GM12878 (cell line): ENCODE results near the gene RPUSD1. TPM values are rescaled to one million over a fixed set of nuclear protein-coding genes. Genes with fewer than 3 reads are reported as not detected.

Source experiments
- ETV6 ChIP-seq, 2 experiments: fragments of 450-650 bp in 1 of 2; IDR thresholded peaks in 1 of 2; conservative IDR thresholded peaks in 1 of 2; 2 replicates each; pipeline ENCODE4 v1.6.1; 2014; ENCODE audit warnings: antibody characterized with exemption in 1 of 2, borderline replicate concordance in 1 of 2, low read depth in 1 of 2, mild to moderate bottlenecking in 1 of 2, moderate library complexity in 1 of 2
- FOXK2 ChIP-seq: fragments of 450-650 bp; IDR thresholded peaks from 2 replicates; pipeline ENCODE4 v1.6.1; 2017; ENCODE audit warnings: mild to moderate bottlenecking, moderate library complexity
- IKZF2 ChIP-seq, 2 experiments: fragments of 450-650 bp; IDR thresholded peaks; 2 replicates each; pipeline ENCODE4 v1.6.1; 2017; ENCODE audit warnings: mild to moderate bottlenecking in 2 of 2, moderate library complexity in 2 of 2
- IRF4 ChIP-seq: IDR thresholded peaks from 2 replicates; pipeline ENCODE4 v1.6.1; 2011; ENCODE audit warnings: low read depth, low read length
- KDM1A ChIP-seq: fragments of 200-600 bp; sonication (generic); IDR thresholded peaks from 2 replicates; pipeline ENCODE4 v1.6.1; 2016; ENCODE audit warnings: borderline replicate concordance
- MEF2A ChIP-seq: IDR thresholded peaks from 2 replicates; pipeline ENCODE4 v1.6.1; 2011; ENCODE audit warnings: low read depth, mild to moderate bottlenecking, low read length, moderate library complexity; ENCODE audit not compliant: insufficient read depth
- MYC ChIP-seq: IDR thresholded peaks from 2 replicates; pipeline ENCODE4 v1.6.1; 2011; ENCODE audit warnings: mild to moderate bottlenecking, low read length, moderate library complexity, inconsistent platforms; ENCODE audit not compliant: insufficient read depth, insufficient replicate concordance, insufficient read length, severe bottlenecking
- NFYA ChIP-seq: IDR thresholded peaks from 2 replicates; pipeline ENCODE4 v1.6.1; 2011; ENCODE audit warnings: low read depth, mild to moderate bottlenecking, low read length, improper control_type of control experiment, borderline replicate concordance
- NR2C2 ChIP-seq: IDR thresholded peaks from 2 replicates; pipeline ENCODE4 v1.6.1; 2011; ENCODE audit warnings: borderline replicate concordance, low read depth; ENCODE audit not compliant: control insufficient read depth, insufficient read length
- NR2F1 ChIP-seq: fragments of 450-650 bp; conservative IDR thresholded peaks from 2 replicates; pipeline ENCODE4 v1.6.1; 2017; ENCODE audit warnings: mild to moderate bottlenecking
- RELB ChIP-seq: fragments of 450-650 bp; IDR thresholded peaks from 2 replicates; pipeline ENCODE4 v1.6.1; 2017; ENCODE audit warnings: low read depth, mild to moderate bottlenecking, moderate library complexity
- TCF7 ChIP-seq: IDR thresholded peaks from 2 replicates; pipeline ENCODE4 v1.6.1; 2014; ENCODE audit warnings: antibody characterized with exemption, borderline replicate concordance
- USF1 ChIP-seq: IDR thresholded peaks from 2 replicates; pipeline ENCODE4 v1.6.1; 2011; ENCODE audit warnings: borderline replicate concordance, low read depth, mild to moderate bottlenecking, moderate library complexity, mixed read lengths, low read length; ENCODE audit not compliant: insufficient read depth; ENCODE audit errors: extremely low read length
- ZNF24 ChIP-seq: fragments of 450-650 bp; IDR thresholded peaks from 2 replicates; pipeline ENCODE4 v1.6.1; 2017; ENCODE audit warnings: antibody characterized with exemption, mild to moderate bottlenecking
- ZNF384 ChIP-seq: IDR thresholded peaks from 2 replicates; pipeline ENCODE4 v1.6.1; 2012; ENCODE audit warnings: low read depth, mild to moderate bottlenecking, low read length, improper control_type of control experiment, borderline replicate concordance
- ZSCAN29 ChIP-seq: fragments of 450-650 bp; IDR thresholded peaks from 2 replicates; pipeline ENCODE4 v1.6.1; 2017; ENCODE audit warnings: mild to moderate bottlenecking, moderate library complexity
- ZZZ3 ChIP-seq: IDR thresholded peaks from 2 replicates; pipeline ENCODE4 v1.6.1; 2011; ENCODE audit warnings: low read depth; ENCODE audit not compliant: control insufficient read depth, insufficient read length
- polyA plus RNA-seq, 11 experiments: library from polyadenylated mRNA; depleted of rRNA in 4 of 11; unstranded in 6 of 11; stranded (reverse) in 5 of 11; fragments of >200 nt; fragmentation: Nextera tagmentation in 4 of 11; fragmentation: Illumina TruSeq in 1 of 11; extraction: Ambion mirVana in 4 of 11; extraction: Trizol in 1 of 11; gene quantifications; 1 replicate in 1 of 11; 2 replicates in 10 of 11; pipeline versions ENCODE4 v1.2.1 to v1.2.3, GENCODE V29; 2011 to 2016; ENCODE audit warnings: inconsistent platforms in 2 of 11, missing spikeins in 2 of 11, low read depth in 1 of 11
- total RNA-seq, 4 experiments: library from RNA; depleted of rRNA in 3 of 4; stranded (reverse); fragments of >200 nt in 3 of 4; fragmentation: Illumina TruSeq in 1 of 4; extraction: Trizol in 1 of 4; gene quantifications; 2 replicates each; pipeline versions ENCODE4 v1.2.1 to v1.2.3, GENCODE V29; 2013 to 2021
- TF ChIP-seq, protein P1 (sequence below): fragments of 450-650 bp; IDR thresholded peaks from 2 replicates; pipeline ENCODE4 v1.6.1; 2016; ENCODE audit warnings: mild to moderate bottlenecking
- TF ChIP-seq, protein P2 (sequence below): IDR thresholded peaks from 2 replicates; pipeline ENCODE4 v1.6.1; 2012; ENCODE audit warnings: low read length, inconsistent platforms
- TF ChIP-seq, protein P3 (sequence below): fragments of 450-650 bp; IDR thresholded peaks from 2 replicates; pipeline ENCODE4 v1.6.1; 2017; ENCODE audit warnings: mild to moderate bottlenecking, moderate library complexity

RPUSD1 gene
- total and polyA plus RNA-seq, 10 of the 15 experiments (the other 5 are each of a cell fraction or from before 2014, with no cell fraction given): 0.55 to 49.9 (median 21.1) TPM

DNA sequence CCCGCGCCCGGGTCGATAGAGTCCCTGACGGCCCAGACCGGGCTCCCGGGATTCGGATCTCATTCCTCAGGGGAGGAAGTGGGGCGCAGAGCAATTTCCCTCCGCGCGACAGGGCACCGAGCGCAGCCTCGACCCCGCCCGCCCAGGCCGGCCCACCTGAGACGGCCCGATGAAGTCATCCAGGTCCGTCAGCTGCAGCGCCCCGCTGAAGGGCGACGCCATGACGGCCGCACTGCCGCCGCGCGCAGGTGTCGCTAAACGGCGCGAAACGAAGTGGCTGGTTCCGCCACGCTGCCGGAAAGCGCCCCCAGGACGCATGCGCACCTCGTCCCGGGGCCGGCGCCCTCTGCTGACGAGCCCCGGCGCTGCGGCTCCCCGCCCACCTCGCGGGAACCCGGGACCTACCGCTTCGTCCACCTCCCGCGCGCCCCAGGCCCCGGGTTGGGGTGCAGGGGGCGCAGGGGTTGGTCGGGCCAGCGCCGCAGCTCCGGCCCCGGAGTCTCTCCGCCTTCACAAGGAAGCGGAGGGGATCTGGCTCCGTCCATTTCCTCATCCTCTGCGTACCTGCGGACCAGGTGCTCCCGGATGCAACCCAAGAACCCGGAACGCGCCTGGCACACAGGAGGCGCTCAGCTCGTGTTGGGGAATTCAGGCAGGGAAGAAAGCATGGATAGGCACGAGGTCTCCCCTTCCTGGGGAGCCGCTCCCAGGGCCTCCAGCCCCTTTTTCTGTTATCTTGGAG is 47.2 kb downstream of the RPUSD1 start, which contains the start of gene CIAO3 (continued):
- TF ChIP-seq IRF4 (no peak), ZNF24 (peak; percentile 67; the same call in 1 of the 2 replicates), ZNF384 (no peak), MYC (peak; percentile 49), TCF7 (no peak), USF1 (no peak), FOXK2 (no peak), NFYA (no peak), KDM1A (no peak), ZZZ3 (no peak), NR2F1 (no peak; the same call in 1 of the 2 replicates), MEF2A (no peak), ETV6 (conservative IDR thresholded peaks at IDR 0.05 in 1 of 2, IDR thresholded peaks at IDR 0.05 in 1 of 2; ENCODE audit: borderline replicate concordance in 1 of 2, low read depth in 1 of 2) (no peak), ZSCAN29 (0 out of 2 replicates have a peak, but pooled peaks have one; percentile 29), IKZF2 (IDR thresholded peaks at IDR 0.05) (no peak; a peak in 1 of 4 replicates), RELB (peak; percentile 46; the same call in 1 of the 2 replicates), NR2C2 (no peak)
- TF ChIP-seq, protein P1, sequence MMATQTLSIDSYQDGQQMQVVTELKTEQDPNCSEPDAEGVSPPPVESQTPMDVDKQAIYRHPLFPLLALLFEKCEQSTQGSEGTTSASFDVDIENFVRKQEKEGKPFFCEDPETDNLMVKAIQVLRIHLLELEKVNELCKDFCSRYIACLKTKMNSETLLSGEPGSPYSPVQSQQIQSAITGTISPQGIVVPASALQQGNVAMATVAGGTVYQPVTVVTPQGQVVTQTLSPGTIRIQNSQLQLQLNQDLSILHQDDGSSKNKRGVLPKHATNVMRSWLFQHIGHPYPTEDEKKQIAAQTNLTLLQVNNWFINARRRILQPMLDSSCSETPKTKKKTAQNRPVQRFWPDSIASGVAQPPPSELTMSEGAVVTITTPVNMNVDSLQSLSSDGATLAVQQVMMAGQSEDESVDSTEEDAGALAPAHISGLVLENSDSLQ: peak; percentile 66
- TF ChIP-seq, protein P2, sequence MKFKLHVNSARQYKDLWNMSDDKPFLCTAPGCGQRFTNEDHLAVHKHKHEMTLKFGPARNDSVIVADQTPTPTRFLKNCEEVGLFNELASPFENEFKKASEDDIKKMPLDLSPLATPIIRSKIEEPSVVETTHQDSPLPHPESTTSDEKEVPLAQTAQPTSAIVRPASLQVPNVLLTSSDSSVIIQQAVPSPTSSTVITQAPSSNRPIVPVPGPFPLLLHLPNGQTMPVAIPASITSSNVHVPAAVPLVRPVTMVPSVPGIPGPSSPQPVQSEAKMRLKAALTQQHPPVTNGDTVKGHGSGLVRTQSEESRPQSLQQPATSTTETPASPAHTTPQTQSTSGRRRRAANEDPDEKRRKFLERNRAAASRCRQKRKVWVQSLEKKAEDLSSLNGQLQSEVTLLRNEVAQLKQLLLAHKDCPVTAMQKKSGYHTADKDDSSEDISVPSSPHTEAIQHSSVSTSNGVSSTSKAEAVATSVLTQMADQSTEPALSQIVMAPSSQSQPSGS: no peak; the same call in 1 of the 2 replicates
- TF ChIP-seq, protein P3, sequence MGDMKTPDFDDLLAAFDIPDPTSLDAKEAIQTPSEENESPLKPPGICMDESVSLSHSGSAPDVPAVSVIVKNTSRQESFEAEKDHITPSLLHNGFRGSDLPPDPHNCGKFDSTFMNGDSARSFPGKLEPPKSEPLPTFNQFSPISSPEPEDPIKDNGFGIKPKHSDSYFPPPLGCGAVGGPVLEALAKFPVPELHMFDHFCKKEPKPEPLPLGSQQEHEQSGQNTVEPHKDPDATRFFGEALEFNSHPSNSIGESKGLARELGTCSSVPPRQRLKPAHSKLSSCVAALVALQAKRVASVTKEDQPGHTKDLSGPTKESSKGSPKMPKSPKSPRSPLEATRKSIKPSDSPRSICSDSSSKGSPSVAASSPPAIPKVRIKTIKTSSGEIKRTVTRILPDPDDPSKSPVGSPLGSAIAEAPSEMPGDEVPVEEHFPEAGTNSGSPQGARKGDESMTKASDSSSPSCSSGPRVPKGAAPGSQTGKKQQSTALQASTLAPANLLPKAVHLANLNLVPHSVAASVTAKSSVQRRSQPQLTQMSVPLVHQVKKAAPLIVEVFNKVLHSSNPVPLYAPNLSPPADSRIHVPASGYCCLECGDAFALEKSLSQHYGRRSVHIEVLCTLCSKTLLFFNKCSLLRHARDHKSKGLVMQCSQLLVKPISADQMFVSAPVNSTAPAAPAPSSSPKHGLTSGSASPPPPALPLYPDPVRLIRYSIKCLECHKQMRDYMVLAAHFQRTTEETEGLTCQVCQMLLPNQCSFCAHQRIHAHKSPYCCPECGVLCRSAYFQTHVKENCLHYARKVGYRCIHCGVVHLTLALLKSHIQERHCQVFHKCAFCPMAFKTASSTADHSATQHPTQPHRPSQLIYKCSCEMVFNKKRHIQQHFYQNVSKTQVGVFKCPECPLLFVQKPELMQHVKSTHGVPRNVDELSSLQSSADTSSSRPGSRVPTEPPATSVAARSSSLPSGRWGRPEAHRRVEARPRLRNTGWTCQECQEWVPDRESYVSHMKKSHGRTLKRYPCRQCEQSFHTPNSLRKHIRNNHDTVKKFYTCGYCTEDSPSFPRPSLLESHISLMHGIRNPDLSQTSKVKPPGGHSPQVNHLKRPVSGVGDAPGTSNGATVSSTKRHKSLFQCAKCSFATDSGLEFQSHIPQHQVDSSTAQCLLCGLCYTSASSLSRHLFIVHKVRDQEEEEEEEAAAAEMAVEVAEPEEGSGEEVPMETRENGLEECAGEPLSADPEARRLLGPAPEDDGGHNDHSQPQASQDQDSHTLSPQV: peak; percentile 100
